ENCODE results near the gene ARL5A.

- no peak for TF ChIP-seq CTCF (IDR thresholded peaks at IDR 0.05)
- no peak for TF ChIP-seq POLR2AphosphoS5 (IDR thresholded peaks at IDR 0.05)
Observed at GRCh38 chr2:151824886-151825285, 3.3 kb downstream of the ARL5A start.

All from upper lobe of left lung (tissue), 4 donors.